Transverse colon (tissue), 4 donors: ENCODE results near the gene STMN1. TPM values are rescaled to one million over a fixed set of nuclear protein-coding genes. Genes with fewer than 3 reads are reported as not detected.

Experiments
- DNase-seq: peaks from one replicate; pipeline ENCODE4 v3.0.0-alpha.2; 2019
- H3K27ac ChIP-seq, 4 donors: fragments of 200-600 bp; sonication (generic); 2 replicates each; pipeline ENCODE4 v1.5.1; 2016 to 2018; ENCODE audit warnings: inconsistent platforms in 4 of 4
- H3K27me3 ChIP-seq: fragments of 200-600 bp; sonication (generic); 2 replicates; pipeline ENCODE4 v1.5.1; 2017; ENCODE audit warnings: inconsistent platforms
- H3K36me3 ChIP-seq, 4 donors: fragments of 200-600 bp; sonication (generic); 2 replicates each; pipeline ENCODE4 v1.5.1; 2017 to 2019; ENCODE audit warnings: inconsistent platforms in 4 of 4
- H3K4me1 ChIP-seq, 4 donors: fragments of 200-600 bp; sonication (generic); 2 replicates each; pipeline ENCODE4 v1.5.1; 2017 to 2020; ENCODE audit warnings: inconsistent platforms in 4 of 4
- H3K4me3 ChIP-seq, 4 donors: fragments of 200-600 bp; sonication (generic); 1 replicate in 1 of 4; 2 replicates in 3 of 4; pipeline versions ENCODE4 v1.5.1 to v1.6.1; 2017 to 2019; ENCODE audit warnings: inconsistent platforms in 4 of 4
- H3K9me3 ChIP-seq, 2 donors: fragments of 200-600 bp; sonication (generic); 2 replicates each; pipeline ENCODE4 v1.5.1; 2017 to 2019; ENCODE audit warnings: inconsistent platforms in 2 of 2
- CTCF ChIP-seq, 5 experiments: fragments of 200-600 bp in 3 of 5; fragments of 450-650 bp in 2 of 5; sonication (generic) in 3 of 5; IDR thresholded peaks; 1 replicate in 2 of 5; 2 replicates in 3 of 5; pipeline ENCODE4 v1.5.1; 2016 to 2017; ENCODE audit warnings: antibody characterized with exemption in 5 of 5, inconsistent platforms in 3 of 5, mild to moderate bottlenecking in 2 of 5, moderate library complexity in 1 of 5
- EP300 ChIP-seq: sonication (generic); formaldehyde crosslinking; IDR thresholded peaks from one replicate; pipeline ENCODE4 v1.6.1; 2017; ENCODE audit warnings: antibody characterized with exemption, low read depth
- POLR2A ChIP-seq: fragments of 450-650 bp; IDR thresholded peaks from one replicate; pipeline ENCODE4 v1.6.1; 2016; ENCODE audit warnings: antibody characterized with exemption, mild to moderate bottlenecking, moderate library complexity
- POLR2AphosphoS5 ChIP-seq, 3 donors: sonication (generic); formaldehyde crosslinking; IDR thresholded peaks; one replicate each; pipeline ENCODE4 v1.6.1; 2016; ENCODE audit warnings: antibody characterized with exemption in 3 of 3
- WGBS, 2 donors: methylation state at CpG; one replicate each; pipeline ENCODE4 v1.1.5; 2018; ENCODE audit warnings: low coverage in 1 of 2; 5-methylcytosine and 5-hydroxymethylcytosine counted together
- in situ Hi-C, 4 donors: fragments of 200-750 bp; cut with MboI; loops; one replicate each; pipeline versions ENCODE4 v1.15.0 to v1.15.1; 2017; ENCODE audit warnings: low sequenced_read_pairs in 3 of 4, low pct_ligation_motif_present in 1 of 4, low pct_unique_long_range_greater_than_20kb in 1 of 4
- intact Hi-C: fragments of 100-400 bp; cut with DNase I; formaldehyde crosslinking; loops from one replicate; pipeline ENCODE4 v1.15.1; 2023; ENCODE audit warnings: low total_unique reads
- total RNA-seq, 4 donors: library from RNA; depleted of rRNA; stranded (reverse); fragments of >200 nt; gene quantifications; one replicate each; pipeline ENCODE4 v1.1.0, GENCODE V29; 2016

Gene STMN1
- total RNA-seq, 4 donors from 2014 or later, result 6.4 to 24.3 (median 16.5) TPM

- intact Hi-C loops (no loop called here), in situ Hi-C loops (loop anchor here in 1 of 4 donors (10.0 kb wide), 1 partner anchor 114 kb away; no protein-coding TSS in a partner anchor)
- 48 to 51% methylated on average over 8 to 10 of the region's 10 CpGs for WGBS, 2 donors
- TF ChIP-seq EP300, result no peak
- peak; percentile 29 for TF ChIP-seq POLR2A
- no peak for TF ChIP-seq CTCF (IDR thresholded peaks at IDR 0.05)
- TF ChIP-seq POLR2AphosphoS5 (IDR thresholded peaks at IDR 0.05), result peak in 2 of 3 donors; percentile 11 to 52
- no peaks in the 10 kb centered on the region for H3K36me3 ChIP-seq
- H3K27me3 ChIP-seq, result no peaks in the 10 kb centered on the region
- H3K4me3 ChIP-seq, result no peak overlapping the region
- DNase-seq, result peak; percentile 75
- peaks cover 5 to 34% (median 14%) of the 10 kb centered on the region in 4 donors for H3K4me1 ChIP-seq
- H3K27ac ChIP-seq, result peak overlapping the region; percentile 60 to 74 (median 69)
- no peaks in the 10 kb centered on the region for H3K9me3 ChIP-seq
Observed at GRCh38 chr1:25890239-25891034, 15.8 kb downstream of the STMN1 start.

- Histone ChIP-seq H3K9me3 (no peaks in the 10 kb centered on the region), H3K36me3 (no peaks in the 10 kb centered on the region), H3K27ac (peak overlapping the region; percentile 60 to 74 (median 69)), H3K4me3 (no peak overlapping the region), H3K4me1 (peaks cover 5 to 31% (median 14%) of the 10 kb centered on the region in 4 donors), H3K27me3 (no peaks in the 10 kb centered on the region)
- no peak for DNase-seq
- intact Hi-C loops (no loop called here), in situ Hi-C loops (no loop called here)
- 83 to 85% methylated on average over 3 of the region's 3 CpGs for WGBS, 2 donors
- TF ChIP-seq EP300, result no peak
- no peak for TF ChIP-seq POLR2AphosphoS5 (IDR thresholded peaks at IDR 0.05)
- no peak for TF ChIP-seq CTCF (IDR thresholded peaks at IDR 0.05)
- no peak for TF ChIP-seq POLR2A
Observed at GRCh38 chr1:25889470-25889869, 16.7 kb downstream of the STMN1 start.

- in situ Hi-C loops, result no loop called here
- no peak for TF ChIP-seq POLR2A
- no peak for TF ChIP-seq EP300
- no peak for TF ChIP-seq POLR2AphosphoS5 (IDR thresholded peaks at IDR 0.05)
- no peak for TF ChIP-seq CTCF (IDR thresholded peaks at IDR 0.05)
- Histone ChIP-seq H3K27ac (no peak overlapping the region), H3K36me3 (no peaks in the 10 kb centered on the region), H3K4me1 (peaks cover 5 to 30% (median 14%) of the 10 kb centered on the region in 4 donors), H3K4me3 (no peak overlapping the region), H3K27me3 (no peaks in the 10 kb centered on the region), H3K9me3 (no peaks in the 10 kb centered on the region)
- WGBS, 2 donors, result 63 to 82% methylated on average over 3 to 7 of the region's 7 CpGs
- intact Hi-C loops, result no loop called here
- no peak for DNase-seq
Observed at GRCh38 chr1:25888426-25888987, 17.7 kb downstream of the STMN1 start.

GRCh38 chr1:25885602-25886001 is 20.6 kb downstream of the STMN1 start:
- Histone ChIP-seq H3K27ac (no peak overlapping the region), H3K27me3 (no peaks in the 10 kb centered on the region), H3K36me3 (no peaks in the 10 kb centered on the region), H3K9me3 (no peaks in the 10 kb centered on the region), H3K4me3 (no peak overlapping the region), H3K4me1 (peaks cover 5 to 11% (median 8%) of the 10 kb centered on the region in 4 donors)
- in situ Hi-C loops (no loop called here), intact Hi-C loops (no loop called here)
- WGBS, 2 donors, result 86% methylated on average over 1 of the region's 1 CpG; no CpG with 5 or more reads in 1 of the 2 donors
- TF ChIP-seq CTCF (IDR thresholded peaks at IDR 0.05) (no peak), POLR2AphosphoS5 (IDR thresholded peaks at IDR 0.05) (no peak), EP300 (no peak), POLR2A (no peak)
- DNase-seq, result no peak
